ENCODE measurements around the gene NPTXR.

- TF ChIP-seq REST (IDR thresholded peaks at IDR 0.05; ENCODE audit: insufficient read depth in 1 of 2, low read depth in 2 of 2, low read length in 2 of 2) (no peak), POLR2AphosphoS5 (IDR thresholded peaks at IDR 0.05; ENCODE audit: low read depth, low read length) (no peak), TAF1 (IDR thresholded peaks at IDR 0.05; ENCODE audit: borderline replicate concordance, insufficient read depth, low read length) (no peak), FOXP2 (optimal IDR thresholded peaks at IDR 0.05; ENCODE audit: borderline replicate concordance, extremely low read depth, extremely low read length, insufficient read depth) (no peak), SIN3A (IDR thresholded peaks at IDR 0.05; ENCODE audit: borderline replicate concordance, insufficient read depth, low read length) (no peak)
These were observed 26.6 kb downstream of the NPTXR start for GRCh38 chr22:38817196-38817595.

Data from PFSK-1 (cell line).